NB4 (cell line): ENCODE measurements around the gene INPP5E.

Experiments
- DNase-seq: peaks from one replicate; pipeline ENCODE4 v3.0.0; 2010; ENCODE audit warnings: low read depth
- H3K4me3 ChIP-seq: one replicate; pipeline ENCODE4 v1.5.1; 2011; ENCODE audit warnings: mild to moderate bottlenecking, low read depth, low read length, moderate library complexity
- MYC ChIP-seq: IDR thresholded peaks from 2 replicates; pipeline ENCODE4 v1.6.1; 2011; ENCODE audit warnings: low read depth, low read length
- POLR2A ChIP-seq: IDR thresholded peaks from 2 replicates; pipeline ENCODE4 v1.6.1; 2011; ENCODE audit warnings: mild to moderate bottlenecking; ENCODE audit not compliant: insufficient read length; ENCODE audit errors: extremely low read depth
- TF ChIP-seq, protein P1 (sequence below): IDR thresholded peaks from 2 replicates; pipeline ENCODE4 v1.6.1; 2011; ENCODE audit warnings: low read depth, low read length
- TF ChIP-seq, protein P2 (sequence below): IDR thresholded peaks from one replicate; pipeline ENCODE4 v1.5.1; 2012; ENCODE audit warnings: low read depth, low read length

The INPP5E gene

DNA sequence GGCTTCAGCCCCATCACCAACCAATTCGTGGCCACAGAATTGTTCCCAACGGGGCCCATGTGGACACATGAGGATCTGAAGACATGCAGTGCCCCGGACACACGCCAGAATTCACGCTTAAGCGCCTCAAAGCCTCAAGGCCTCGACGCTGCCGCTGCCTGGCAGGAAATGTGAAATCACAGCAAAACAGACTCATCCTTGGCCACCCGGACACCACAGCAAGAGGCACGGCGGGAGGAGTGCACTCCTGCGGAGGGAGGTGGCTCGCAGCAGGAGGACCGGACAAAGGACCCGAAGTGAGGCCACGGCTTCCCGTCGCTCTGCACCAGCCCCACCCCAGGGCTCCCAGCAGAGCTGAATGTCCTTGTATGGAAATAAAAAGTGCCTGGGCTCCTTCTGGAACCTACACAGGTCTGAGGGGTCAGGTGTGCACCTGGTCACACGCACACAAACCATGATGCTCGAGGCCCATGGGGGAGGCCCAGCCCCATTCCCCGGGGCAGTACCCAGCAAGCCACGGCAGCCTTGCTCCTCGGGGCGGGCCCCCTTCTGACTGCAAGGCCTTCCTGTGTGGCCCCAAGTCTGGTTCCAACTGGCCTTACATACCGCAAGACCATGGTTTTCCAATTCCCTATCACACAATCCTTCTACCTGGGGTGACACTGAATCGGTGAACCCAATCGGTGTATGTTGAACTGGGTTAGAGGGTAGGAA is 33.2 kb upstream of the INPP5E start:
- no peak for DNase-seq
- TF ChIP-seq, protein P1, sequence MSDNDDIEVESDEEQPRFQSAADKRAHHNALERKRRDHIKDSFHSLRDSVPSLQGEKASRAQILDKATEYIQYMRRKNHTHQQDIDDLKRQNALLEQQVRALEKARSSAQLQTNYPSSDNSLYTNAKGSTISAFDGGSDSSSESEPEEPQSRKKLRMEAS = no peak
- TF ChIP-seq, protein P2, sequence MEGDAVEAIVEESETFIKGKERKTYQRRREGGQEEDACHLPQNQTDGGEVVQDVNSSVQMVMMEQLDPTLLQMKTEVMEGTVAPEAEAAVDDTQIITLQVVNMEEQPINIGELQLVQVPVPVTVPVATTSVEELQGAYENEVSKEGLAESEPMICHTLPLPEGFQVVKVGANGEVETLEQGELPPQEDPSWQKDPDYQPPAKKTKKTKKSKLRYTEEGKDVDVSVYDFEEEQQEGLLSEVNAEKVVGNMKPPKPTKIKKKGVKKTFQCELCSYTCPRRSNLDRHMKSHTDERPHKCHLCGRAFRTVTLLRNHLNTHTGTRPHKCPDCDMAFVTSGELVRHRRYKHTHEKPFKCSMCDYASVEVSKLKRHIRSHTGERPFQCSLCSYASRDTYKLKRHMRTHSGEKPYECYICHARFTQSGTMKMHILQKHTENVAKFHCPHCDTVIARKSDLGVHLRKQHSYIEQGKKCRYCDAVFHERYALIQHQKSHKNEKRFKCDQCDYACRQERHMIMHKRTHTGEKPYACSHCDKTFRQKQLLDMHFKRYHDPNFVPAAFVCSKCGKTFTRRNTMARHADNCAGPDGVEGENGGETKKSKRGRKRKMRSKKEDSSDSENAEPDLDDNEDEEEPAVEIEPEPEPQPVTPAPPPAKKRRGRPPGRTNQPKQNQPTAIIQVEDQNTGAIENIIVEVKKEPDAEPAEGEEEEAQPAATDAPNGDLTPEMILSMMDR = no peak
- TF ChIP-seq MYC = no peak
- no peak for TF ChIP-seq POLR2A
- H3K4me3 ChIP-seq = no peak overlapping the region

DNA sequence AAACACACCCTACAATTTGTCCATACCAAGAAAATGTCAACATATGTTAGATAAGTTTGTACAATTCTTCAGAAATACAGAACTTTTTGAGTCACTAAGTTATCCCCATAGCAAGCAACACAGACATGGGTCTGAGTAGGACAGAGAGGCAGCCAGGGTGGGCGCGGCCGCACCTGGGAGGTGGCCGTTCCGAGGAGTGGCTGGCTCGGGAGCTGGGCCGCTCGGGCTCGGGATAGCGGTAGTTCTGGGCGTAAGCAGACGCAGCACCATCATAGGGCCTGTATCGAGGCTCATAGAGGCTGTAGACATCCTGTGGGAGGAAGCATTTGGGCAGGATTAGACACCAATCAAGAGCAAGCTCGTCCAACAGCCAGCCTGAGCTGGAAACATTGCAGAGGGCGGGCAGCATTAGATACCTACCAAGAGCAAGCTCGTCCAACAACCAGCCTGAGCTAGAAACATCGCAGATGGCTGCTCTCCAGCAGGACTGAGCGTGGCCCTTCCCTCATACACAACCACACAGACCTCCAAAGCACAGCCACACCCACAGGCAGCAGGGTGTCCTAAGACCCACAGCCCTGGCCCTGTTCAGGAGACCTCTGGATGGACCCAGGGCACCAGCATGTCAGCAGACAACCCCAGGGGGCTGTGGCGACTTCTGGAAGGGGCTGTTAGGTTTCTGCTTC is 32.3 kb upstream of the INPP5E start:
- TF ChIP-seq POLR2A (no peak), MYC (no peak)
- TF ChIP-seq, protein P1 = no peak
- TF ChIP-seq, protein P2 = no peak
- no peak for DNase-seq
- H3K4me3 ChIP-seq = no peak overlapping the region

DNA sequence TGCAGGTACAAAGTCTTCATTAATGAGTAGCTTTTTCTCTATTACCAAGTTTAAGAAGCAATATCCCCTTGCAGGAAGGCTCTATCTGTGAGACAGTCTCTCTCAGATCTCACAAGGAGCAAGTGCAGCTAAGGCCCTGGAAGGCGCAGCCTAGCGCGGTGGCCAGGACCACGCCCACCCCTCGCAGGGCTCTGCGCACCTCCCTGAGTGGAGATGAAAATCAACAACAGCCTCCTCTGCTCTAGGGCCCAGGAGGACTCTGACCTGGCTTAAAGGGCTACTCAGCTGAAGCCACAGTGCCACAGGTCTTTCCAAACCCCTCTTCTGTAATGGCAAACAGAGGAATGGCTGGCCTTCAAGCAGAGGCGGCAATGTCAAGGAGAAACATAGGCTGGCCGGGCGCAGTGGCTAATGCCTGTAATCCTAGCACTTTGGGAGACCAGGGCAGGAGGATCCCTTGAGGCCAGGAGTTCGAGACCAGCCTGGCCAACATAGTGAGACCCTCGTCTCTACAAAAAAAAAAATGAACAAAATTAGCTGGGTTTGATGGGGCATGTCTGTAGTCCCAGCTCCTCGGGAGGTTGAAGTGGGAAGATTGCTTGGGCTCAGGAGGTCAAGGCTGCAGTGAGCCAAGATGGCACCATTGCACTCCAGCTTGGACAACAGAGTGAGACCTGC is 31.3 kb upstream of the INPP5E start:
- TF ChIP-seq, protein P2 = no peak
- TF ChIP-seq, protein P1 = no peak
- no peak for TF ChIP-seq POLR2A
- TF ChIP-seq MYC = no peak
- DNase-seq = no peak
- no peak overlapping the region for H3K4me3 ChIP-seq

DNA sequence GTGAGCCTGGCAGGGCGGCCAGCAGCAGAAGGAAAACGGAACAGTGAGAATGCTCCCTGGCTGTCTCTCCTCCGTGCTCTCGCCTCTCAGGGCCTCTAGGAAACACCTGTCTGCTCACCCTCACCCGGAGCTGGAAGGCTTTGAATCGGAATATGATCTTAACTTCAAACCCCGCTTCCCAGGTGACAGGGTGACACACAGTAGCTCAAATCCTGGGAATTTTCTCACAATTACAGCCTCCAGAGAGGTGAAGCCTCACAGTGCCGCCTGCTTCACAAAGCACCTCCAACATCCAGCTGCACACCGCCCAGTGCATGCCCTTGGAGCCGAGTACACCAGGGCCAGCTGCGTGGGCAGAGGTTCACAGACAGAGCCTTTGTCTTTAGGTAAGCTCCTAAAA is 30.7 kb upstream of the INPP5E start:
- no peak for TF ChIP-seq POLR2A
- DNase-seq = no peak
- no peak overlapping the region for H3K4me3 ChIP-seq

DNA sequence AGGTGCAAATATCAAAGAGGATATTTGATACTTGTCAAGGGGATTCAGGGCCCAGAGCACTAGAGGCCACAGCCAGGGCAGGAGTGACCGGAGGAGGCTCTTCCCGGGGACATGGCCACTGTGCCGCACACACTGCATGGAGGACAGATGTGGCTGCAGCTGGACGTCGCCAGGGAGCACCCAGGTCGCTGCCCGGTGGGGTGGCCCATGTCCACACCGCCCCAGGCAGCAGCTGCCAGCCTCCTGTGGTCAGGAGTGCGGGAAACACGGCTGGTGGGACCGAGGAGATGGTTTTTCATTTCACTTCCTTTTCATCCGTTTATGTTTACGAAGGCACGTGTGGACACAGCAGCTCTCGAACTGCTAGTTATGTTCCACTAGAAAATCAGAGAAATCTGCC is 28.1 kb upstream of the INPP5E start:
- TF ChIP-seq, protein P1 = no peak
- TF ChIP-seq POLR2A (no peak), MYC (no peak)
- TF ChIP-seq, protein P2 = no peak
- no peak for DNase-seq
- no peak overlapping the region for H3K4me3 ChIP-seq

DNA sequence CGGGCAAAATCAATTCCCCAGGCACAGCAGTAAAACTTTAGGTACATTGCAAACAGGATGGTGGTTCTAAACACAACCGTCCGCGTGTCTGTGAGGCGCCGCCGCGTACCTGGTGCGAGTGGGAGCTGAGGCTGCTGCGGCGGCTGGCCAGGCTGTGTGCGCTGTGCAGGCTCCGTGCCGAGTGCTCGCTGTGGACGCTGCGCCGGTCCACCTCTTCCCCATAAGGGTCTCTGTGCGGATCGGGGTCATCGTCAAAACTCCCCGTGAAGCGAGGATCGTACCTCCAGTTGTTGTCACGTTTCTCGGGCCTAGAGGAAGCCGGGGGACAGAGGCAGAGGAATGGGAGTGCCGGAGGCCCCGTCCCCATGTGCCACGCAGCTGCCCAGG is 26.5 kb upstream of the INPP5E start:
- no peak for DNase-seq
- no peak overlapping the region for H3K4me3 ChIP-seq
- TF ChIP-seq MYC (no peak), POLR2A (no peak)
- TF ChIP-seq, protein P2 = no peak
- TF ChIP-seq, protein P1 = no peak
